Activated T-cell treated with anti-CD3 and anti-CD28 coated beads, Interleukin-2, amount 50 U/mL, for 1 hour (primary cell): ENCODE results near the gene ANO8.
"Not testable (repeated sequence)": the region's sequence is repeated elsewhere in the genome, so short reads cannot be mapped to it uniquely, and the experiment has no call there.

Experiments used
- DNase-seq: peaks from one replicate; pipeline ENCODE4 v3.0.0-alpha.2; 2020

ANO8 gene

GRCh38 chr19:17309198-17309964 lies 25.3 kb downstream of the ANO8 start, which contains the start of gene DDA1:
DDA1 (plus strand) TSS chr19:17309563; CDS start chr19:17309655, 92 bp downstream.
- peak; percentile 95 for DNase-seq

- DNase-seq, result no peak
Observed at GRCh38 chr19:17307876-17308377, 26.7 kb downstream of the ANO8 start.

GRCh38 chr19:17306285-17306714 lies 28.4 kb downstream of the ANO8 start:
- DNase-seq, result no peak

- DNase-seq, result peak; percentile 89
Observed at GRCh38 chr19:17305517-17306284, 29.0 kb downstream of the ANO8 start, which contains the start of gene MRPL34. MRPL34 (plus strand) TSS chr19:17305872; CDS start chr19:17305893, 21 bp downstream.

- DNase-seq, result no peak
Observed at GRCh38 chr19:17305216-17305516, 29.5 kb downstream of the ANO8 start.

- no peak for DNase-seq
Observed at GRCh38 chr19:17304386-17305215, 30.1 kb downstream of the ANO8 start.

GRCh38 chr19:17303940-17304267 lies 30.8 kb downstream of the ANO8 start:
- no peak for DNase-seq

- peak; percentile 94 for DNase-seq
Observed at GRCh38 chr19:17303167-17303939, 31.3 kb downstream of the ANO8 start, which contains the start of gene ABHD8. ABHD8 (minus strand) TSS chr19:17303425; CDS start chr19:17301616, 1,809 bp downstream.

- no peak for DNase-seq
Observed at GRCh38 chr19:17302391-17303166, 32.1 kb downstream of the ANO8 start.

GRCh38 chr19:17300992-17301619 lies 33.5 kb downstream of the ANO8 start:
- DNase-seq, result no peak

GRCh38 chr19:17296976-17297375 lies 37.7 kb downstream of the ANO8 start:
- no peak for DNase-seq

- DNase-seq, result no peak
Observed at GRCh38 chr19:17296273-17296672, 38.4 kb downstream of the ANO8 start.

- not testable (repeated sequence) for DNase-seq
Observed at GRCh38 chr19:17295551-17295950, 39.1 kb downstream of the ANO8 start.

GRCh38 chr19:17294051-17294891 lies 40.4 kb downstream of the ANO8 start:
- DNase-seq, result peak; percentile 62

GRCh38 chr19:17293605-17294004 lies 41.0 kb downstream of the ANO8 start:
- no peak for DNase-seq

- DNase-seq, result peak; percentile 86
Observed at GRCh38 chr19:17292301-17293074, 42.2 kb downstream of the ANO8 start.

GRCh38 chr19:17289489-17289888 lies 45.2 kb downstream of the ANO8 start:
- no peak for DNase-seq

- DNase-seq, result no peak
Observed at GRCh38 chr19:17286752-17287151, 47.9 kb downstream of the ANO8 start.

- no peak for DNase-seq
Observed at GRCh38 chr19:17286263-17286662, 48.4 kb downstream of the ANO8 start.
